ENCODE results near the gene TIGD1. TPM values are rescaled to one million over a fixed set of nuclear protein-coding genes. Genes with fewer than 3 reads are reported as not detected.
A peak's percentile ranks its signal among the peaks of the same experiment; 100 is the strongest.

The TIGD1 gene
- total RNA-seq, 1 donor from 2014 or later = 12.3 TPM

- DNase-seq = no peak
- H3K4me3 Mint-ChIP-seq (ENCODE audit: unreplicated experiment) = no peak overlapping the region
- TF ChIP-seq, protein P1, sequence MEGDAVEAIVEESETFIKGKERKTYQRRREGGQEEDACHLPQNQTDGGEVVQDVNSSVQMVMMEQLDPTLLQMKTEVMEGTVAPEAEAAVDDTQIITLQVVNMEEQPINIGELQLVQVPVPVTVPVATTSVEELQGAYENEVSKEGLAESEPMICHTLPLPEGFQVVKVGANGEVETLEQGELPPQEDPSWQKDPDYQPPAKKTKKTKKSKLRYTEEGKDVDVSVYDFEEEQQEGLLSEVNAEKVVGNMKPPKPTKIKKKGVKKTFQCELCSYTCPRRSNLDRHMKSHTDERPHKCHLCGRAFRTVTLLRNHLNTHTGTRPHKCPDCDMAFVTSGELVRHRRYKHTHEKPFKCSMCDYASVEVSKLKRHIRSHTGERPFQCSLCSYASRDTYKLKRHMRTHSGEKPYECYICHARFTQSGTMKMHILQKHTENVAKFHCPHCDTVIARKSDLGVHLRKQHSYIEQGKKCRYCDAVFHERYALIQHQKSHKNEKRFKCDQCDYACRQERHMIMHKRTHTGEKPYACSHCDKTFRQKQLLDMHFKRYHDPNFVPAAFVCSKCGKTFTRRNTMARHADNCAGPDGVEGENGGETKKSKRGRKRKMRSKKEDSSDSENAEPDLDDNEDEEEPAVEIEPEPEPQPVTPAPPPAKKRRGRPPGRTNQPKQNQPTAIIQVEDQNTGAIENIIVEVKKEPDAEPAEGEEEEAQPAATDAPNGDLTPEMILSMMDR (IDR thresholded peaks at IDR 0.05; ENCODE audit: partially characterized antibody, unreplicated experiment) = no peak
- peaks cover 3% of the 10 kb centered on the region for H3K36me3 Mint-ChIP-seq (ENCODE audit: unreplicated experiment)
- H3K9me3 Mint-ChIP-seq (ENCODE audit: unreplicated experiment) = peaks cover 2% of the 10 kb centered on the region
- H3K4me1 Mint-ChIP-seq (ENCODE audit: low read depth, unreplicated experiment) = peaks cover 3% of the 10 kb centered on the region
- peaks cover 4% of the 10 kb centered on the region for H3K27me3 Mint-ChIP-seq (ENCODE audit: unreplicated experiment)
- no peak overlapping the region for H3K27ac Mint-ChIP-seq (ENCODE audit: unreplicated experiment)
These were observed 12.9 kb downstream of the TIGD1 start for GRCh38 chr2:232537499-232537898.

GRCh38 chr2:232537079-232537478 lies 13.3 kb downstream of the TIGD1 start:
- Mint-ChIP-seq H3K27ac (ENCODE audit: unreplicated experiment) (no peak overlapping the region), H3K9me3 (ENCODE audit: unreplicated experiment) (peaks cover 2% of the 10 kb centered on the region), H3K36me3 (ENCODE audit: unreplicated experiment) (peaks cover 3% of the 10 kb centered on the region), H3K4me1 (ENCODE audit: low read depth, unreplicated experiment) (peaks cover 3% of the 10 kb centered on the region), H3K4me3 (ENCODE audit: unreplicated experiment) (no peak overlapping the region), H3K27me3 (ENCODE audit: unreplicated experiment) (peaks cover 4% of the 10 kb centered on the region)
- TF ChIP-seq, protein P1 (IDR thresholded peaks at IDR 0.05; ENCODE audit: partially characterized antibody, unreplicated experiment) = peak; percentile 34
- DNase-seq = no peak

DNA sequence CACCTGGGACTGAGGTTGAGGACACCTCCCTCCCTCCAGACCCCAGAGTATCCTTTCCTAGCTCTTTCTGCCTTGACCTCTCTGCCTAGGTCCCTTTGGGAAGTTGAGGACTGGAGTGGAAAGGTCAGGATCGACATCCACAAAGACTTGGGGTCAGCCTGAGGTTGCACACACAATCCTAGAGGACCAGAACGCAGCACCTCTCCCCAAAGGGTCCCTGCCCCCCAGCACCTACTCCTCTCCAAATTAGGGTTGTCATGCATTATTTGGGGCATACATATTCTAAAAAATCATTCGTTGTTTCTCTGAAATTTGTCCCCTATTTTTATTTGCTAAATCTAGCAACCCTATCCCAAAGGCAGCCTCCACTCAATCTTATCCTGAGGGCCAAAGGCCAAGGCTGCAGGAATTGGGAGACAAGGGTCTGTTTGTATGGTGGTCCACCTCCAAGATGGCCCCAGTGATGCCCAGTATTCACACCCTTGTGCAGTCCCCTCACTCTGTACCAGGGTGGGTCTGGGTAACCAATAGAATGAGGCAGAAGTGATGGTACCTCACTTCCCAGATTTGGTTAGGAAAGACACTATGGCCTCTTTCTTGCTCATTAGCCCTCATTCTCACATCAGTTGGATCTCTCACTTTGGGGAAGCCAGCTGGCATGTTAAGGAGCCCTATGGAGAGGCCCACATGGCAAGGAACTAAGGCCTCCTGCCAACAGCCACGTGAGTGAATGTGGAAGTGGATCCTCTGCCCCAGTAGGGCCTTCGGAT lies 14.4 kb downstream of the TIGD1 start:
- H3K27ac Mint-ChIP-seq (ENCODE audit: unreplicated experiment) = no peak overlapping the region
- H3K9me3 Mint-ChIP-seq (ENCODE audit: unreplicated experiment) = peaks cover 2% of the 10 kb centered on the region
- H3K36me3 Mint-ChIP-seq (ENCODE audit: unreplicated experiment) = peaks cover 3% of the 10 kb centered on the region
- H3K27me3 Mint-ChIP-seq (ENCODE audit: unreplicated experiment) = peaks cover 4% of the 10 kb centered on the region
- H3K4me1 Mint-ChIP-seq (ENCODE audit: low read depth, unreplicated experiment) = peaks cover 3% of the 10 kb centered on the region
- TF ChIP-seq, protein P1 (IDR thresholded peaks at IDR 0.05; ENCODE audit: partially characterized antibody, unreplicated experiment) = no peak
- no peak for DNase-seq
- no peak overlapping the region for H3K4me3 Mint-ChIP-seq (ENCODE audit: unreplicated experiment)

DNA sequence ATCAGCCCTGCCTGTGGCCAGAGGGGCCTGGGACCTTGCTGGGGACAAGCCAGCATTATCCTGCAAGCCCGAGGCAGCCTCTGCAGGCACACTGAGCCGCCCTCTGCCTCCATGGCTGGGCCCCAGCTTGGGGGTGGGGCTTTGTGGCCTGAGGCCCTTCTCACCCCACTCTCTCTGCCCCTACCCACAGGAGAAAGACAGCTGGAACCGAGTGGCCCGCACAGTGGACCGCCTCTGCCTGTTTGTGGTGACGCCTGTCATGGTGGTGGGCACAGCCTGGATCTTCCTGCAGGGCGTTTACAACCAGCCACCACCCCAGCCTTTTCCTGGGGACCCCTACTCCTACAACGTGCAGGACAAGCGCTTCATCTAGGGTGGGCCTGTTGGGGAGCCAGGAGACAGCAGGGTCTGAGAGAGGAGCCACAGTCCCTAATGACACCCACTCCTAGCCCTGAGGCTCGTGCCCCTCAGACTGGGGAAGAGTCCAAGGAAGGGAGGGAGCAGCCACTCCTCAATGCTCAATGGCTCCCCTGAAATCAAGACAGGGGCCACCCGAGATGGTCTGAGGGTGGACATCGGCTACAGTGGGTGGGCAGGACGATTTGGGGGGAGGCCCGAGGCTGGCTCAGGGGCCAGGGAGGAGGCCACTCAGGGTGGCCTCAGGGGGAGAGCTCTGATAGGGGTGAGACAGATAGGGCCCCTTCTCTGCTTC lies 15.3 kb downstream of the TIGD1 start:
- TF ChIP-seq, protein P1 (IDR thresholded peaks at IDR 0.05; ENCODE audit: partially characterized antibody, unreplicated experiment) = no peak
- Mint-ChIP-seq H3K4me1 (ENCODE audit: low read depth, unreplicated experiment) (peaks cover 3% of the 10 kb centered on the region), H3K36me3 (ENCODE audit: unreplicated experiment) (peaks cover 3% of the 10 kb centered on the region), H3K27me3 (ENCODE audit: unreplicated experiment) (peaks cover 4% of the 10 kb centered on the region), H3K9me3 (ENCODE audit: unreplicated experiment) (no peaks in the 10 kb centered on the region), H3K4me3 (ENCODE audit: unreplicated experiment) (no peak overlapping the region), H3K27ac (ENCODE audit: unreplicated experiment) (no peak overlapping the region)
- peak; percentile 17 for DNase-seq

Measured in glutamatergic neuron (in vitro differentiated cells).